IgD-negative memory B cell (primary cell): ENCODE results near the gene FBXL16. TPM values are rescaled to one million over a fixed set of nuclear protein-coding genes. Genes with fewer than 3 reads are reported as not detected.
A peak's percentile ranks its signal among the peaks of the same experiment; 100 is the strongest.
"Not testable (repeated sequence)": the region's sequence is repeated elsewhere in the genome, so short reads cannot be mapped to it uniquely, and the experiment has no call there.

Experiments
- H3K27ac Mint-ChIP-seq, 3 donors: one replicate each; pipeline ENCODE4 v1.8.0; 2020 to 2022; ENCODE audit warnings: mild to moderate bottlenecking in 3 of 3, mixed read lengths in 3 of 3, moderate library complexity in 1 of 3
- H3K27me3 Mint-ChIP-seq: one replicate; pipeline ENCODE4 v1.8.0; 2021; ENCODE audit warnings: mixed read lengths
- H3K36me3 Mint-ChIP-seq: one replicate; pipeline ENCODE4 v1.8.0; 2020; ENCODE audit warnings: mild to moderate bottlenecking, mixed read lengths
- H3K4me1 Mint-ChIP-seq, 3 donors: one replicate each; pipeline ENCODE4 v1.8.0; 2020 to 2022; ENCODE audit warnings: mixed read lengths in 3 of 3, mild to moderate bottlenecking in 1 of 3
- H3K4me3 Mint-ChIP-seq, 4 donors: one replicate each; pipeline ENCODE4 v1.8.0; 2020 to 2022; ENCODE audit warnings: mild to moderate bottlenecking in 4 of 4, mixed read lengths in 4 of 4, moderate library complexity in 3 of 4
- H3K9me3 Mint-ChIP-seq, 3 donors: one replicate each; pipeline ENCODE4 v1.8.0; 2020 to 2021; ENCODE audit warnings: mixed read lengths in 3 of 3, mild to moderate bottlenecking in 1 of 3
- polyA plus RNA-seq: library from polyadenylated mRNA; unstranded; fragments of 300-500 nt; fragmentation: Illumina TruSeq; gene quantifications from one replicate; pipeline ENCODE4 v1.2.3, GENCODE V29; 2021

The FBXL16 gene
- polyA plus RNA-seq, 1 donor from 2014 or later, result 4.4 TPM

GRCh38 chr16:700684-701584 is 4.7 kb downstream of the FBXL16 start:
- Mint-ChIP-seq H3K4me3 (no peak overlapping the region), H3K36me3 (peaks cover 2% of the 10 kb centered on the region), H3K27ac (no peak overlapping the region), H3K27me3 (peaks cover 18% of the 10 kb centered on the region), H3K9me3 (no peaks in the 10 kb centered on the region), H3K4me1 (peaks cover 0 to 3% (median 3%) of the 10 kb centered on the region in 3 donors)

GRCh38 chr16:698911-699671 is 6.5 kb downstream of the FBXL16 start:
- peaks cover 22% of the 10 kb centered on the region for H3K27me3 Mint-ChIP-seq
- peak overlapping the region in 1 of 4 donors; percentile 65 for H3K4me3 Mint-ChIP-seq
- H3K9me3 Mint-ChIP-seq, result no peaks in the 10 kb centered on the region
- H3K4me1 Mint-ChIP-seq, result peaks cover 0 to 7% (median 4%) of the 10 kb centered on the region in 3 donors
- H3K36me3 Mint-ChIP-seq, result peaks cover 2% of the 10 kb centered on the region
- no peak overlapping the region for H3K27ac Mint-ChIP-seq

- Mint-ChIP-seq H3K4me3 (peak overlapping the region; percentile 76 to 80 (median 78)), H3K4me1 (peaks cover 5 to 12% (median 6%) of the 10 kb centered on the region in 3 donors), H3K9me3 (no peaks in the 10 kb centered on the region), H3K27ac (peak overlapping the region in 2 of 3 donors; percentile 72 to 76), H3K27me3 (peaks cover 9% of the 10 kb centered on the region), H3K36me3 (no peaks in the 10 kb centered on the region)
Measured at GRCh38 chr16:695355-696089, 10.1 kb downstream of the FBXL16 start.

GRCh38 chr16:694863-695354 is 10.7 kb downstream of the FBXL16 start:
- H3K27me3 Mint-ChIP-seq, result peaks cover 9% of the 10 kb centered on the region
- peak overlapping the region in 2 of 4 donors; percentile 17 to 76 for H3K4me3 Mint-ChIP-seq
- H3K36me3 Mint-ChIP-seq, result no peaks in the 10 kb centered on the region
- H3K27ac Mint-ChIP-seq, result peak overlapping the region in 1 of 3 donors; percentile 71
- H3K4me1 Mint-ChIP-seq, result peaks cover 8 to 12% (median 10%) of the 10 kb centered on the region in 3 donors
- no peaks in the 10 kb centered on the region for H3K9me3 Mint-ChIP-seq

- H3K4me3 Mint-ChIP-seq, result peak overlapping the region; percentile 50 to 89 (median 76)
- H3K4me1 Mint-ChIP-seq, result peaks cover 8 to 13% (median 10%) of the 10 kb centered on the region in 3 donors
- peaks cover 9% of the 10 kb centered on the region for H3K27me3 Mint-ChIP-seq
- H3K9me3 Mint-ChIP-seq, result no peaks in the 10 kb centered on the region
- no peaks in the 10 kb centered on the region for H3K36me3 Mint-ChIP-seq
- peak overlapping the region in 1 of 3 donors; percentile 71 for H3K27ac Mint-ChIP-seq
Measured at GRCh38 chr16:694187-694862, 11.3 kb downstream of the FBXL16 start.

- H3K9me3 Mint-ChIP-seq, result no peaks in the 10 kb centered on the region
- peaks cover 6% of the 10 kb centered on the region for H3K27me3 Mint-ChIP-seq
- H3K36me3 Mint-ChIP-seq, result no peaks in the 10 kb centered on the region
- H3K4me3 Mint-ChIP-seq, result peak overlapping the region in 2 of 4 donors; percentile 25 to 65
- H3K4me1 Mint-ChIP-seq, result peaks cover 8 to 16% (median 10%) of the 10 kb centered on the region in 3 donors
- no peak overlapping the region for H3K27ac Mint-ChIP-seq
Measured at GRCh38 chr16:693766-694165, 11.8 kb downstream of the FBXL16 start.

- Mint-ChIP-seq H3K4me3 (peak overlapping the region in 2 of 4 donors; percentile 65 to 92), H3K36me3 (no peaks in the 10 kb centered on the region), H3K27ac (no peak overlapping the region), H3K27me3 (peaks cover 6% of the 10 kb centered on the region), H3K4me1 (peaks cover 8 to 16% (median 10%) of the 10 kb centered on the region in 3 donors), H3K9me3 (no peaks in the 10 kb centered on the region)
Measured at GRCh38 chr16:693364-693763, 12.2 kb downstream of the FBXL16 start.

- Mint-ChIP-seq H3K9me3 (no peaks in the 10 kb centered on the region), H3K4me3 (peak overlapping the region; percentile 30 to 92 (median 76)), H3K36me3 (no peaks in the 10 kb centered on the region), H3K27ac (peak overlapping the region in 1 of 3 donors; percentile 51), H3K4me1 (peaks cover 8 to 16% (median 10%) of the 10 kb centered on the region in 3 donors), H3K27me3 (peaks cover 6% of the 10 kb centered on the region)
Measured at GRCh38 chr16:692356-693108, 13.1 kb downstream of the FBXL16 start.

GRCh38 chr16:691242-691641 is 14.4 kb downstream of the FBXL16 start:
- Mint-ChIP-seq H3K27ac (peak overlapping the region in 2 of 3 donors; percentile 92 to 94), H3K4me3 (peak overlapping the region in 3 of 4 donors; percentile 89 to 96 (median 92)), H3K4me1 (peaks cover 6 to 16% (median 10%) of the 10 kb centered on the region in 3 donors)
- not testable (repeated sequence) for H3K9me3 Mint-ChIP-seq, H3K36me3 Mint-ChIP-seq, H3K27me3 Mint-ChIP-seq

GRCh38 chr16:689175-689897 is 16.3 kb downstream of the FBXL16 start:
- H3K9me3 Mint-ChIP-seq, result no peaks in the 10 kb centered on the region
- H3K27me3 Mint-ChIP-seq, result no peaks in the 10 kb centered on the region
- peak overlapping the region; percentile 88 to 98 (median 94) for H3K4me3 Mint-ChIP-seq
- peaks cover 4 to 12% (median 10%) of the 10 kb centered on the region in 3 donors for H3K4me1 Mint-ChIP-seq
- peak overlapping the region in 1 of 3 donors; percentile 92 for H3K27ac Mint-ChIP-seq
- no peaks in the 10 kb centered on the region for H3K36me3 Mint-ChIP-seq

- H3K27ac Mint-ChIP-seq, result peak overlapping the region in 1 of 3 donors; percentile 76
- no peaks in the 10 kb centered on the region for H3K9me3 Mint-ChIP-seq
- peaks cover 2 to 13% (median 10%) of the 10 kb centered on the region in 3 donors for H3K4me1 Mint-ChIP-seq
- no peaks in the 10 kb centered on the region for H3K36me3 Mint-ChIP-seq
- H3K4me3 Mint-ChIP-seq, result peak overlapping the region in 2 of 4 donors; percentile 17 to 69
- H3K27me3 Mint-ChIP-seq, result no peaks in the 10 kb centered on the region
Measured at GRCh38 chr16:687499-687898, 18.1 kb downstream of the FBXL16 start.

GRCh38 chr16:686459-687260 is 18.9 kb downstream of the FBXL16 start:
- Mint-ChIP-seq H3K27ac (peak overlapping the region in 1 of 3 donors; percentile 76), H3K27me3 (no peaks in the 10 kb centered on the region), H3K4me1 (peaks cover 2 to 18% (median 5%) of the 10 kb centered on the region in 3 donors), H3K9me3 (no peaks in the 10 kb centered on the region), H3K36me3 (no peaks in the 10 kb centered on the region), H3K4me3 (no peak overlapping the region)
